Non-pigmented ciliary epithelial cell (primary cell): ENCODE results near the gene IGLL5.

Experiments used
- DNase-seq: peaks from one replicate; pipeline ENCODE4 v3.0.0-alpha.2; 2010; ENCODE audit warnings: low read depth

Gene IGLL5

DNA sequence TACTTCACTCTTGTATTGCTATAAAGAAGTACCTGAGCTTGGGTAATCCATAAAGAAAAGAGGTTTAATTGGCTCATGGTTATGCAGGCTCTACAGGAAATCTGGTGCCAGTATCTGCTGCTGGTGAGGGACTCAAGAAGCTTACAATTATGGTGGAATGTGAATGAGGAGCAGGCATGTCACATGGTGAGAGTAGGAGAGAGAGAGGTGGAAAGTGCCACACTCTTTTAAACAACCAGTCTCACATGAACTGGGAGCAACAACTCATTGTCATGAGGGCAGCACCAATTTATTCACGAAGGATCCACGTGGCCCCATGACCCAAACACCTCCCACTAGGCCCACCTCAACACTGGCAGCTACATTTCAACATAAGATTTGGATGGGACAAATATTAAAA, 24.6 kb upstream of the IGLL5 start:
- DNase-seq = no peak

DNA sequence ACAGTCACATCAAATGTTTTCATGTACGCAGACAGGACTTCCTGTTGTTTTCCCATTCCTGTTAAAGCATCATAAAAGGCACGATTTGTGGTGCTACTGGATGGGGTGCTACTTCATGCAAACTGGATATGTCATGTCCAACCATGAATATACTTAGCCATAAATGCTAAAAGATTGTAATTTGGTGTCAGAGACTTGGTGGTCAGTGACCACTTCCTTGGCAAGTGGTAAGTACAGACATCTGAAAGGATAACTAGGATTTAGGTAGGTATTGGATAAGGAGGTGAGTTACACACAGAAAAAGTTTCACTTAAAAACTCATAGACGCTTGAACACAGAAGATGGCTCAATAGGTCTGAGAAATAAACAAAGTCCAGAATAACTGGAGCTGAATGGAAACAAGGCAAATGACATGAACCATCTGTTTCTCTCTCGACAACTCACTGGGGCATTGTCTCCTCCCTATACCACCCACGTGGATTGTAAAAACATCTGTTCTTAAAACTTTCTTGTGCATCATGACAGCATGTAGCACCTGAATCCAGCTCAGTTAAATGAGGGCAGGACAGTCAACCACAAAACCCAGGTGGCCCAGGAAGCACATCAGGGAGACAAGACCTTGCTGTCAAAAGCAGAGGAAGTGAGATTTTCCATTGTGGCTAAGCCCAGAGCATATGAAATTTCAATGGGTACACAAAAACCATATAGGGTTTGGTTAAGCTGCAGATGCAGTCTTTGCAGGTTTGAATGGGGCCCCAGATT, 22.1 kb upstream of the IGLL5 start:
- no peak for DNase-seq

DNA sequence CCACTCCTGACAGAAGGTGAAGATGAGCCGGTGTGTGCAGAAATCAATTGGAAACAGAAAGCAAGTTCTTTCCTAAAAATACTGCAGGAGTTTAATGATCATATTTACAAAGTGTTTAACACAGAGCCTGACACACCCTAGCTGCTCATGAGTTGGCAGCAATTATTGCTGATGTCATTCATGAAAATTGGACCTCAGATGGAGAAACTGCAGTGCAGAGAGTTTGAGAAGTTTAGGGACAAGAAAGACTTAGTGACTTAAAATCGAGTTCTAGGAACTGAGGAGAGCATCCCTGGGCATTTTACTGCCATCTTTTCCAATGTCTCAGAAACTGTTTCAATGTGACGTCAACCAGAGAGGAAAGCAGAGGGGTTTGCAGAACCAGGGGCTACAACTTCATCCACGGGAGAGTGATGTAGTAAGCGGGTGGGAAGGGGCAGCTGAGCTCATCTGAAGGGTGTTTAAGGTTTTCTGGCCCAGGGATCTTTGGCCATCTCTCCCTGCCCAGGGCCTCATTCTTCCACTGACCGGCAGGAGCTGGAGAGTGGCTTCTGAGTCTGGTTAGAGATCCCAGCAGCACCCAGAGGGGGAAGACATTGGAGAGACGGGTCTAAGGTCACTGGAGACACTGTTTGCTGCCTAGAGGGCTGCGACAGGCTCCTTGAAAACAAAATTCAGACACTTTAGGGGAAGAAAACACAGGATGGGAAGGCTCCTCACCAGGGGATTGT, 21.1 kb upstream of the IGLL5 start:
- DNase-seq = no peak

DNA sequence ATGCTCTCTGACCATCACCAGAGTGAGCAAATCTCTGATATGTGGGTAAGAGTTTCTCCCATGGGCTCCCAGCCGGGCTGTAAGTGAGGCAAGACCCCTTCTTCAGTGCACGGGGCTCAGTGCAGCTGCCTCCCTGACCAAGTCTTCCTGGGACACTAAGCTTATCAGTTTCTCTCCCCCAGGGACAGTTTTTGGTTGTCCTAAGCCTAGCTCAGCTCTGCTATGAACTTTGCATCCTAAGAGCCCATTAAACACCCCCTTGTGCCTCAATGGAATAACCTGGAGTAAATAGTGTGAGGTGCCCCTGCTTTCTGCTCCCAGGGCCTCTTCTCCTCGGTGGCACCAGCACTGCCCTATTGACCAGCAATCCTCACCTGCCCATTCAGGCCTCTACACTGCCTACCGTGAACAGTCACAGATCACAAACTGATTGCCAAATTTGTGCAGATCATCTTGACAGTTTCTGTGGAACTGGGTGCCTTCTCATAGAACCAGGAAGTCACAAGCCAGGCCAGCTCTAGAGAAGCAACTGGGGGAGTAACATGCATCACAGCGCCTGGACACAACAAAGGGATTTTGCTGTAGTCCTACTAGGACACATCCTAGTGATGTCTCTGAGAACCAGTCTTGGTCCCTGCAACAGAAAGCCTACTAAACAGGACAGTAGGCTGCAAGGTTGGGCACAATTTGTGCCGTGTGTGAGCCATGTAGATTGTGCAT, 19.5 kb upstream of the IGLL5 start:
- no peak for DNase-seq

DNA sequence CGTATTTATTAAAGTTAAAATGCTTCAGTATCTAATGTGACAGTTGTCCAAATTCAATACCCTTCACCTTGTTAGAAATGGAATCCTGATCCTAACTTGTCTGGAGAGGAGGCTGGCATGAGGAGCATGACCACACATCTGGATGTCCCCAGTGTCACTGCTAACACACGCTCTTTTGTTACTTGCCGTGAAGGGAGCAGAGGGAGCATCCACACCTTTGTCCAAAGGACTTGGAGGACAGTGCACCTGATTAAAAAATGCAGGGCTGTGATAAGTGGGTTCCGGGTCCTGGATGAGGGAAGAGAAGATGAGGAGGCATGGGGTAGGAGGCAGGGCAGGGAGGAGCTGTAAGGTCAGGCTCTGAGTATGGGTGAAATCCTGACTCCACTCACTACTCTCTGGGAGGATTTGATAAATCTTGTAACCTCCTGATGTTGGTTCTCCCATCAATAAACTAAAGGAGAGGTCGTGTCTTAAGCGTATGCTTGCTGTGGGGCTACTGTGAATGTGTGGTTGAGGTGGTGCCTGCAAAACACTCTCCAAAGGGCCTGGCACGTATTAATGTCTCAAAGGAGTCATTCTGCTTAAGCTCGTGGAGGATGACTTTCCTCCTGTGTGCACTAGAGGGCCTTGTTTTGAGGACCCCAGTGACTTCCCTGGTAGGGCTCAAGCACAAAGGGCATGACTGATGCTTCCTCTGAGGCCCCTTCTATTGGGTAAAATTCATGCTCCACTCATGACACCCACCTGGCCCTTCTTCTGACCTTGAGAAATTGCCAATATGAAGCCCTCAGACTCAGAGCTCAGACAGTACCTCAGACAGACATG, 16.8 kb upstream of the IGLL5 start:
- DNase-seq = no peak

DNA sequence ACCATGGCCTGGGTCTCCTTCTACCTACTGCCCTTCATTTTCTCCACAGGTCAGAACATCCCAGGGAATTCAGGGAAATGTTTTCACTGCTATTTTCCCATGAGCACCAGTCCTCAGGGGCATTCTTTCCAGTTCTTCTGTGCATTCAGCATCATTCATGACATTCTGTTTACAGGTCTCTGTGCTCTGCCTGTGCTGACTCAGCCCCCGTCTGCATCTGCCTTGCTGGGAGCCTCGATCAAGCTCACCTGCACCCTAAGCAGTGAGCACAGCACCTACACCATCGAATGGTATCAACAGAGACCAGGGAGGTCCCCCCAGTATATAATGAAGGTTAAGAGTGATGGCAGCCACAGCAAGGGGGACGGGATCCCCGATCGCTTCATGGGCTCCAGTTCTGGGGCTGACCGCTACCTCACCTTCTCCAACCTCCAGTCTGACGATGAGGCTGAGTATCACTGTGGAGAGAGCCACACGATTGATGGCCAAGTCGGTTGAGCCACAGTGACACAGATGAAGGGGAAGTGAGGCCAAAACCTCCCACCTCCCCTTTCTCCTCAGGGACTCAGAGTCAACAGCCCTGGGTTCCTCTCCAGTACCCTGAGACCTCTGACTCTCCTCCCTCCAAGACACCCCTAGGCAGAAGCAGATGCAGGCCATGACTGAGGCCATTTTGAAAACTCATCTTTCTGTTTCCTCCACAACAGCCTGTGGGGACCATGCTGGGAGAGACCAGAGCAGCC, 15.9 kb upstream of the IGLL5 start:
- DNase-seq = no peak

DNA sequence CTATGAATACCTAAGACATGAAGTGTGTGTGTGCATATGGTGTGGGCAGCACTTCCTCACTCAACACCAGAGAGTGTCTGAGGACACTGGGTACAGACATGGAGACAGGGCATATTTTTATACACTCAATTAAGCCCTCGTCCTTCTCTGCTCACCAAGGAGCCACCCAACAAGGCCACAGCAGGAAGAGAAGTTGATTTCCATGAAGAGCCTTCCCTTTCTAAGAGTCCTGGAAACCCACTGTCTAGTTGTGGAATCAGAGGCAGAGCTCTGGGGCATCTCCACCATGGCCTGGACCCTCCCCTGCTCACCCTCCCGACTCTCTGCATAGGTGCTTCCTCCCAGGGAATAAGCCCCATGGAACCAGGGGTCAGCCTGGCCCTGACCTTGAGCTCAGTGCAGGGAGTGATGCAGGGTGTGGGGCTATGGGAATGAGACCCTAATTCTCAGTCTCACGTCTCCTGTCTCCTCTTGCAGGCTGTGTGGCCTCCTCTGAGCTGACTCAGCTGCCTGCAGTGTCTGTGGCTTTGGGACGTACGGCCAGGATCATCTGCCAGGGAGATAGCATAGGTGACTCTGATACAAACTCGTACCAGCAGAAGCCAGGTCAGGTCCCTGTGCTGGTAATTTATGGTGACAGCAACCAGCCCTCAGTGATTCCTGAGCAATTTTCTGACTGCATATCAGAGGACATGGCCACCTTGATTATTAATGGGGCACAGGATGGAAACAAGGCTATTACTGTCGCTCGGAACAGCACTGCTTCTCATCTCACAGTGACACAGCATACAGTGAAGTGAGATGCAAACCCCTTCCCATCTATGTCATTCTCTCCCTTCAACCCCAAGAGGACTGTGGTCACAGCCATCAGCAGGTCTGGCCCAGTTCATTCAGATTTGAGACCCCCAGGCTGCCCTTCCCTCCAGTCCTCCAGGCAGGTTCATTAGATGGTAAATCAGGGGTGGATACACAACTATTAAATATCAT, 14.6 kb upstream of the IGLL5 start:
- DNase-seq = no peak

DNA sequence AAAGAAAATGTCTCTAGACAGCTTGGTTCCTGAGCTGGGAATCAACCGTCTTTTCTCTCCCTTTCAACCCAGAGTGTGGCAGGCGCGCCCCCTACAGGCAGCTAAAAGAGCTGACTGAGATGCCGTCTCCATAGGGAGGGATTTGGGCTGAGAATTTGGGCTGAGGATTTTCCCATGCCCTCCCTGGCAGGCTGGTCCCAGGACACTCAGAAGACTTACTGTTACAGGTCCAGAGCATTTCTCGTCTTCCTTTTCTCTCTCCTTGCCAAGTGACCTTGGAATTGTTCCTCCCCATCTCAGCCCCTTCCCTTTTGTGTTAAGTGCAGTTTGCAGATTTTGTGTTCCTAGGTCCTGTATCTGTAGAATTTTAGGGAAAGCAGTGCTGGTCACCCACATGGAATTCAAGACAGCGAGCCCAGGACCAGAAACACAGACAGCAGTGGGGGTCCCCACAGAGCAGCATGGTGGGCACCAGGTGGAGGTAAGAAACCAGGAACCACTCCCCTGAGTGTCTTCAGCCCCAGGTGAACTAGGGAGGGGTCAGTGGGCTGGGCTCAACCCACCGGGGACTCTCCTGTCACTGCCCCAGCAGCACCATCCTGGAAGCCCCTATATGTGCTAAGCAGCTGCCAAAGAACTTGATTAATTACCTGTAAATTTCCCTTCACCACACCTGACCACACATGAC, 9.9 kb upstream of the IGLL5 start:
- DNase-seq = peak; percentile 11

DNA sequence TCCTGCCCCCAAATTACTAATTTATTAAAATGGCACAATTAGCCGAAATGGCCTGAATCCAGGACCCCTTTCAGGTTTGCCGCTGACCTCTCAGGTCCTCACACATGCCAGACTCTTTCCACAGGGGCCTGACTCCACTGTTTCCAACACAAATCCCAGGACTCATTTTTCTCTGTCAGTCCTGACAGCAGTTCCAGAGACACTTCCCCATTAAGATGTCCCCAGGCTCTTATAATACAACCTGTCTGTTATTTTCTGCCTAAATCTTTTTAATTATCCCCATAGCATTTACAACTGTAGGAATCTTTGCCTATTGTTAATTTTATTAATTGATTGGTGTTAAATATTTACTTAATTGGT, 9.4 kb upstream of the IGLL5 start:
- no peak for DNase-seq

DNA sequence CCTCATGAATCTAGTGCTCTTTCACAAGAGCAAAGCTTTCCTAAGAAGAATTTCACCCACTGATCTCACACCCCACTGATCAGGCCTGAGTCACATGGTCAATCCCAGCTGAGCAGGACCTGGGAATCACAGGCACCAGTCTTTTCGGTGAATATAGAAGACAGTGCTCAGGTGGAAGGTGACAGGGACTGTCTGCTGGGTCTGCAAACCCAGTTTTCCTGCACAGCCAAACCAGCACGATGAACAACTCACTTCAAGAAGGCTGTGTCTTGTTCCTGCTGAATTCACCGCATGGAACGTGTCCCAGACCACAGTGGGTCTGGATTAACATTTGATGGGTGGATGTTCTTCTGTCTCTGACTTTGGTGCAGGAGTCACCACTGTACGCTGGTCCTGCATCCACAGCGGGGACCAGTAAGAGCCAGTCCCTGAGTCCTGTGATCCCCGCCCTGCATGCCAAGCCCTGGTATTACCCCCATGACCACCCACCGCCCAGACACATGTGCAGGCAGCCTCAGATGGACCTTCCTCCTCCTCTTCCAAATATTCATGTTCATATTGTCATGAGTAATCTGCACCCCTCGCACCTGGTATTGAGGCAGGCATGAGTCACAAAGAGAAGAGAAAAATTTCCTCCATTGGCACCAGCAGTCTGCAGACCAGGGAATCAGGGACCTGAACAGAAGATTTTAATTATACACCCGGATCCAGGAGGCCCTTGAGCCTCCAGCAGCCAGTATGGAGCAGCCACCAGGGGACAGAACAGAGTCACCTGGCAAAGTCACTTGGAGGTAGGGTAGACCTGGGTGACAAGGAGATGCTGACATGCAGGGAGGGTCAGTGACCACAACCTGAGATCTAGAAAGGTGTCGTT, 8.6 kb upstream of the IGLL5 start:
- no peak for DNase-seq

DNA sequence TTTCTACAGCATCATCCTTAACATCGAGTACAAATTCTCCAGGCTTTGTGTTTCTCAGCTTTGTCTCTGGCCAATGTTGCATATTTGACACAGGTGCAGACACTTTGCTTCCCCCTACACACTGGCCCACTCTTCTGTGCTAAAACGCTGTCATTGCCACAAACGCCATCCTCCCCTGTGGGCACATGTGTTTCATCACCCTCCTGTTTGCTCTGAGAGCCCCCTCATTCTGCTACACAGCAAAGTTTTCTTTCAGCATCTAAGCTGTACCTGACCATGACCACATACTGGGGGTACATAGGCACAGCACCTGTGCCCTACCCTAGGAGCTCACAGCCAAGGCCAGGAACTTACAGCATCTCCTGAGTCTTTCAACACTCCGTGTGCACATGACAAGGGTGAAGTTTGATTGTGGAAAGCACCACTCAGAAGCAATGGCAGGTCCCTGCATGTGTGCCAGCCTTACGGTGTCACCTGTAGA, 7.9 kb upstream of the IGLL5 start:
- no peak for DNase-seq

DNA sequence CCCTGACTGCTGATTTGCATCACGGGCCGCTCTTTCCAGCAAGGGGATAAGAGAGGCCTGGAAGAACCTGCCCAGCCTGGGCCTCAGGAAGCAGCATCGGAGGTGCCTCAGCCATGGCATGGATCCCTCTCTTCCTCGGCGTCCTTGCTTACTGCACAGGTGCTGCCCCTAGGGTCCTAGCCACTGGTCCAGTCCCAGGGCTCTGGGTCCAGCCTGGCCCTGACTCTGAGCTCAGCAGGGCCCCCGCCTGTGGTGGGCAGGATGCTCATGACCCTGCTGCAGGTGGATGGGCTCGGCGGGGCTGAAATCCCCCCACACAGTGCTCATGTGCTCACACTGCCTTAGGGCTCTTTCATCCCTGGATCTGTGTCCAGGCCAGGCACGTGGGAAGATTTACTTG, 7.0 kb upstream of the IGLL5 start:
- no peak for DNase-seq

DNA sequence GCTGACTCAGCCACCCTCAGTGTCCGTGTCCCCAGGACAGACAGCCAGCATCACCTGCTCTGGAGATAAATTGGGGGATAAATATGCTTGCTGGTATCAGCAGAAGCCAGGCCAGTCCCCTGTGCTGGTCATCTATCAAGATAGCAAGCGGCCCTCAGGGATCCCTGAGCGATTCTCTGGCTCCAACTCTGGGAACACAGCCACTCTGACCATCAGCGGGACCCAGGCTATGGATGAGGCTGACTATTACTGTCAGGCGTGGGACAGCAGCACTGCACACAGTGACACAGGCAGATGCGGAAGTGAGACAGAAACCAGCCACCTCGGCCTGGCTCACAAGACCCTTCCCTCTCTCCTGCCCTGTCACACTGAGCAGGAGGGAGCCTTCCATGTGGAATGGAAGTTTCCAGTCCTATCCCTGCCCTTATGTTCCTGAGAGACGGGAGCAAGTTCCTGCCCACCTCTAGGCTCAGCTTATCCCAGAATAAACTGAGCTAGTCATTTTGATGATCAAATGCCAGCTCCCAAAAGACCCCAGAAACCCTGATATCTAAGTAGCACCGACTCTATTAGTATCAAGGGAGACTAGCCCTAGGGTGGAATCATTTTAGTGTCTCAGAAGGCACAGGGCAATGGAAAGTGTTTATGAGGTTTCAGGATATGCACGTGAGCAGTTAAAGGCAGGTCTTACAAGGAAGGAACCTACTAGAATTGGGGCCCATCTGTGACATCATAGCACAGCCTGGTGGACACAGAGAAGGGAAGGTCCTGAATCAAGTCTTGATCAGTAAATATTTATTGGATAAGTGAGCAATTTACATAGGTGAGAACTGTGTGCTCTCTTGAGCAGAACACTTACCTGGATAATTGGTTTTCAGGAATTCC, 6.3 kb upstream of the IGLL5 start:
- DNase-seq = no peak

DNA sequence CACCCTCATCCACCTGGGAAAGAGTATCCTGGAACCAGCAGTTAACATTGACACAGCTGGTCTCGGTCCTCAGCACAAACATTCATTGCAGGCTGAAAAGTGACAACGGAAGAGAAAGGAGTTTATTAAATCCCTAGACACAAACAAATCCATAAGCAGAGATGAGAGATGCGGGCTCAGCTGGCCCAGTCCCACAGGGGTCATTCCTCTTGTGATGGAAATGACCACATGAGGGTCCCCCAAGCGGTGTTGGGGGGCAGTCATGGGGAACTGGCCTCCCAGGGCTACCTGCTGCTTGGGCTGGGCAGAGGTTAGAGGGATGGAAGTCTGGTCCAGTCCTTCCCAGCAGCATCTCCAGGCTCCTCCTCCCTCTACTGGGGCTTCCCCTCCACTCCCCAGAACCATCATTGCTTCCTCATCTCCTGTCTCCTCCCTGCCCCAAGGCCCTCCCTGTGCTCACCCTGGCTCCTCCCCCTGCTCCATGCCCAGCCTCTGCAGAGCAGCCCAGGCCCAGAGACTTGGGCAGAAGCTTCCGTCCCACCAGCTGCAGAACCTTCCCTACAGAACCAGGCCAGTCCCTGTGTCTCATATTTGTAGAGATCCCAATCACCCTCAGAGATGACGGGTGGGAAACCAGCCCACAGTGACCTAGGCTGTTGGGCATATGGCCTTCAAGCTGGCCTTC, 5.4 kb upstream of the IGLL5 start:
- DNase-seq = no peak

DNA sequence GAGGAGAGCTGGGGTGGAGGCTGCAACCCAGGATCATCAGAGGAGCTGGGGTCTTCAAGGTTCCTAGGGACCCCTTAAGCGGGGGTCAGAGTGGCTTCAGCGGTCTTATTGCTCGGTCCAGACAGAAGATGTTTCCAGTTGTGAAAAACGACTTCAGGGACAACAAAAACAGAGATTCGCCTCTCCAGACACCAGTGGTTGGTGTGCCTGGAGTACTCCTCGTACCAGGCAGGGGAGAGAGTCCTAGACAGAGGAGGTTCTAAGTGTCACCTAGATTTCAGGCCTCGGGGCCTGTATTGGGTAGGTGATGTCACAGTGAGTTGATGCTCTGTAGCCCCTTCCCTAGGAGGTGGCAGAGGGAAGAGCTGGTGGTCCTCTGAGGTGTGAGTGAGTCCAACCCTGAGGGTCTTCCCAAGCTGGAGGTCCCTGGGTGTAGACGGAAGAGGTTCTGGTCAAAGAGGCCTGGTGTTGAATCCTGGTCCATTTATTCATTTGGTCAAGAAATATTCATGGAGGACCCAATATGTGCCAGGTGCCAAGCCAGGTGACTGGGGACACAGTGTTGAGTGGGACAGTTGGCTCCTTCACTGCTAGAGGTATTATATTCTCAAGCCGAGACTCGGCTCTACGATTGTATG, 4.4 kb upstream of the IGLL5 start:
- DNase-seq = no peak
